GM18498 (cell line): ENCODE measurements around the gene NOL4.

Source experiments
- ATAC-seq: cut with Tn5 transposase; IDR thresholded peaks from one replicate; pipeline ENCODE4 v1.9.1; 2021; ENCODE audit warnings: mild to moderate bottlenecking, moderate library complexity; ENCODE audit not compliant: unreplicated experiment

NOL4 gene

GRCh38 chr18:34196256-34196655 is 28.5 kb downstream of the NOL4 start:
- no peak for ATAC-seq

GRCh38 chr18:34194239-34194638 is 30.5 kb downstream of the NOL4 start:
- no peak for ATAC-seq

- no peak for ATAC-seq
Observed at GRCh38 chr18:34189656-34190435, 34.9 kb downstream of the NOL4 start.
